Smooth muscle cell (in vitro differentiated cells): Measurements from ENCODE around the gene RUFY1. TPM values are rescaled to one million over a fixed set of nuclear protein-coding genes. Genes with fewer than 3 reads are reported as not detected.

Source experiments
- DNase-seq: peaks from one replicate; lab custom pipeline; 2025; ENCODE audit not compliant: unreplicated experiment; lab: John Stamatoyannopoulos, UW
- H2AFZ ChIP-seq: fragments of 200-600 bp; sonication (generic); 2 replicates; pipeline ENCODE4 v1.6.0; 2016; ENCODE audit warnings: antibody characterized with exemption, low read depth, mild to moderate bottlenecking
- H3F3A ChIP-seq: fragments of 200-600 bp; sonication (generic); 2 replicates; pipeline ENCODE4 v1.6.0; 2017; ENCODE audit warnings: antibody characterized with exemption, low read depth
- H3K27ac ChIP-seq: fragments of 200-600 bp; sonication (generic); 2 replicates; pipeline ENCODE4 v1.5.1; 2016; ENCODE audit warnings: low read depth, mild to moderate bottlenecking
- H3K27me3 ChIP-seq: fragments of 200-600 bp; sonication (generic); 2 replicates; pipeline ENCODE4 v1.6.1; 2016; ENCODE audit warnings: low read depth, mild to moderate bottlenecking
- H3K36me3 ChIP-seq: fragments of 200-600 bp; sonication (generic); 2 replicates; pipeline ENCODE4 v1.5.1; 2016; ENCODE audit warnings: low read depth
- H3K4me1 ChIP-seq: fragments of 200-600 bp; sonication (generic); 2 replicates; pipeline ENCODE4 v1.5.1; 2016; ENCODE audit warnings: low read depth
- H3K4me2 ChIP-seq: fragments of 200-600 bp; sonication (generic); 2 replicates; pipeline ENCODE4 v1.6.0; 2016; ENCODE audit warnings: mild to moderate bottlenecking
- H3K4me3 ChIP-seq: fragments of 200-600 bp; sonication (generic); 2 replicates; pipeline ENCODE4 v1.5.1; 2016; ENCODE audit warnings: mild to moderate bottlenecking
- H3K79me2 ChIP-seq: fragments of 200-600 bp; sonication (generic); 2 replicates; pipeline ENCODE4 v1.6.0; 2016; ENCODE audit warnings: low read depth, mild to moderate bottlenecking
- H3K9ac ChIP-seq: fragments of 200-600 bp; sonication (generic); 2 replicates; pipeline ENCODE4 v1.6.0; 2016; ENCODE audit warnings: low read depth
- H3K9me3 ChIP-seq: fragments of 200-600 bp; sonication (generic); replicated peaks from 2 replicates; pipeline ENCODE4 v1.5.1; 2016; ENCODE audit warnings: low read depth
- H4K20me1 ChIP-seq: fragments of 200-600 bp; sonication (generic); 2 replicates; pipeline ENCODE4 v1.6.0; 2016; ENCODE audit warnings: low read depth
- WGBS: methylation state at CpG from one replicate; pipeline ENCODE4 v1.1.7; 2016; ENCODE audit warnings: low lambda C conversion rate; 5-methylcytosine and 5-hydroxymethylcytosine counted together
- polyA plus RNA-seq: library from polyadenylated mRNA; unstranded; fragments of >200 nt; fragmentation: Nextera tagmentation; extraction: Ambion mirVana; gene quantifications from 2 replicates; pipeline ENCODE4 v1.2.1, GENCODE V29; 2016
- total RNA-seq: library from RNA; depleted of rRNA; stranded (reverse); fragments of >200 nt; gene quantifications from 2 replicates; pipeline ENCODE4 v1.2.3, GENCODE V29; 2014
- TF ChIP-seq, protein P1 (sequence below): fragments of 200-600 bp; sonication (generic); IDR thresholded peaks from 2 replicates; pipeline ENCODE4 v1.5.1; 2017; ENCODE audit warnings: borderline replicate concordance, mild to moderate bottlenecking, antibody characterized with exemption; ENCODE audit not compliant: insufficient read depth, poor library complexity, severe bottlenecking

Gene RUFY1
- total and polyA plus RNA-seq, 2 experiments from 2014 or later, result 23.8 to 26.4 TPM

DNA sequence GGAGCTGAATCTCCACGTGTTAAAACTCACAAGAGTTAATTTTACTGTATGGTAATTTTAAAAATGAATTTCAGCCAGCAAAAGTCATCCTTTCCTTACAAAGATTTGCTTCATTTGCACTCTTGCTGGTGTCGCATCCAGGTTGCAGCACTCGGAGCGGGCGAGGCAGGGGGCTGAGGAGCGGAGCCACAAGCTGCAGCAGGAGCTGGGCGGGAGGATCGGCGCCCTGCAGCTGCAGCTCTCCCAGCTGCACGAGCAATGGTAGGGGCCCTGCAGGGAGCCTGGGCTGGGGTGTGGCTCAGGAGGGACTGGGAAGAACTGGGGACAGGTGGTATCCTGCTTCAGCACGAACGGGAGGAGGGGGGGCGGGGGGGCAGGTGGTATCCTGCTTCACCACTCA lies 46.1 kb downstream of the RUFY1 start:
- H3K4me1 ChIP-seq, result no peaks in the 10 kb centered on the region
- no peaks in the 10 kb centered on the region for H3K9me3 ChIP-seq
- H3K79me2 ChIP-seq, result no peaks in the 10 kb centered on the region
- no peaks in the 10 kb centered on the region for H4K20me1 ChIP-seq
- H3K27me3 ChIP-seq, result no peaks in the 10 kb centered on the region
- TF ChIP-seq, protein P1, sequence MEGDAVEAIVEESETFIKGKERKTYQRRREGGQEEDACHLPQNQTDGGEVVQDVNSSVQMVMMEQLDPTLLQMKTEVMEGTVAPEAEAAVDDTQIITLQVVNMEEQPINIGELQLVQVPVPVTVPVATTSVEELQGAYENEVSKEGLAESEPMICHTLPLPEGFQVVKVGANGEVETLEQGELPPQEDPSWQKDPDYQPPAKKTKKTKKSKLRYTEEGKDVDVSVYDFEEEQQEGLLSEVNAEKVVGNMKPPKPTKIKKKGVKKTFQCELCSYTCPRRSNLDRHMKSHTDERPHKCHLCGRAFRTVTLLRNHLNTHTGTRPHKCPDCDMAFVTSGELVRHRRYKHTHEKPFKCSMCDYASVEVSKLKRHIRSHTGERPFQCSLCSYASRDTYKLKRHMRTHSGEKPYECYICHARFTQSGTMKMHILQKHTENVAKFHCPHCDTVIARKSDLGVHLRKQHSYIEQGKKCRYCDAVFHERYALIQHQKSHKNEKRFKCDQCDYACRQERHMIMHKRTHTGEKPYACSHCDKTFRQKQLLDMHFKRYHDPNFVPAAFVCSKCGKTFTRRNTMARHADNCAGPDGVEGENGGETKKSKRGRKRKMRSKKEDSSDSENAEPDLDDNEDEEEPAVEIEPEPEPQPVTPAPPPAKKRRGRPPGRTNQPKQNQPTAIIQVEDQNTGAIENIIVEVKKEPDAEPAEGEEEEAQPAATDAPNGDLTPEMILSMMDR, result no peak
- 93% methylated on average over 11 of the region's 13 CpGs for WGBS
- no peak for DNase-seq
- H3F3A ChIP-seq, result no peaks in the 10 kb centered on the region
- no peak overlapping the region for H2AFZ ChIP-seq
- no peak overlapping the region for H3K27ac ChIP-seq
- H3K4me3 ChIP-seq, result no peak overlapping the region
- no peak overlapping the region for H3K4me2 ChIP-seq
- peaks cover 26% of the 10 kb centered on the region for H3K36me3 ChIP-seq
- no peak overlapping the region for H3K9ac ChIP-seq

DNA sequence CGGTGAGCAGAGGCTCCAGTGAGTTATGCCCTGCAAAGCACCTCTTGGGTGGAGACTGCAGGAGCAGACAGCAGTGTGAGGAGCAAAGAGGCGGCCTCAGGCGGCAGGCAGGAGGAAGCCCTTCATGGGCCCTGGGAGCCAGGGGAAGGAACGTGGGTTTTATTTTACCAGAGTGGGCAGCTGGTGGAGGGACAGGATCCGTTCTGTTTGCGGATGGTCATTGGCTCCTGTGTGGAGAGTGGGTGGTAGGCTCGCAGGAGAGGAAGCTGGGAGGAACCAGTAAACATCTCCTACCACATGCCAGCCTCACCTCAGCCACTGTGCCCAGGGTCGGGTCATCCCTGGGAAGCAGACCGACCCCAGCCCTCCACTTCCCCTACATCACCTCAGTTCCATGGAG lies 48.7 kb downstream of the RUFY1 start:
- H3K27ac ChIP-seq, result no peak overlapping the region
- H3K9me3 ChIP-seq, result no peaks in the 10 kb centered on the region
- H3K4me1 ChIP-seq, result no peaks in the 10 kb centered on the region
- no peaks in the 10 kb centered on the region for H4K20me1 ChIP-seq
- TF ChIP-seq, protein P1, result no peak
- no peaks in the 10 kb centered on the region for H3K79me2 ChIP-seq
- H3K4me2 ChIP-seq, result no peak overlapping the region
- H3K9ac ChIP-seq, result no peak overlapping the region
- H3K27me3 ChIP-seq, result no peaks in the 10 kb centered on the region
- H3F3A ChIP-seq, result no peaks in the 10 kb centered on the region
- H2AFZ ChIP-seq, result no peak overlapping the region
- no peak overlapping the region for H3K4me3 ChIP-seq
- no peak for DNase-seq
- peaks cover 12% of the 10 kb centered on the region for H3K36me3 ChIP-seq
- 82% methylated on average over 9 of the region's 9 CpGs for whole genome bisulfite sequencing

DNA sequence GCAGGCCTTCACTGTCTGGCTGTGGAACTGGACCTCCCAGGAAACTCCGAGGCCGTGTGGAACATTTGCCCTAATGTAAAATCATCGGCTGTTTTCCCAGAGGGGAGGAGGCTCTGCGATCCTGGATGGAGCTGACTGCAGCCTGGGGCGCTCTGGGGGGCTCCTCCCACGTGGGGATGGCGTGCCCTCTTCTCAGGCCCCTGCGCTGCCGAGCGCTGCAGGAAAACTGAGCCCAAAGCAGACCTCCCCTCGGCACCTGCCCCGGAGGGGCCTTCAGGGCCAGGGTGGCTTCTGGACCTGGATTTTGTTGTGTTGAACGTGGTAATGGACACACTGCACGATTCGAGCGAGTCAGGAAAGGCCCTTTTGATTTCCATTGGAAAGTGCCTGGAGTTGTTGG lies 49.2 kb downstream of the RUFY1 start:
- Histone ChIP-seq H3F3A (no peaks in the 10 kb centered on the region), H3K27me3 (no peaks in the 10 kb centered on the region), H3K9ac (no peak overlapping the region), H3K9me3 (no peaks in the 10 kb centered on the region), H3K4me3 (no peak overlapping the region), H3K27ac (no peak overlapping the region), H3K36me3 (peaks cover 10% of the 10 kb centered on the region), H3K4me1 (no peaks in the 10 kb centered on the region), H3K79me2 (no peaks in the 10 kb centered on the region), H4K20me1 (no peaks in the 10 kb centered on the region), H2AFZ (no peak overlapping the region), H3K4me2 (no peak overlapping the region)
- TF ChIP-seq, protein P1, result no peak
- WGBS, result 98% methylated on average over 16 of the region's 16 CpGs
- DNase-seq, result no peak

DNA sequence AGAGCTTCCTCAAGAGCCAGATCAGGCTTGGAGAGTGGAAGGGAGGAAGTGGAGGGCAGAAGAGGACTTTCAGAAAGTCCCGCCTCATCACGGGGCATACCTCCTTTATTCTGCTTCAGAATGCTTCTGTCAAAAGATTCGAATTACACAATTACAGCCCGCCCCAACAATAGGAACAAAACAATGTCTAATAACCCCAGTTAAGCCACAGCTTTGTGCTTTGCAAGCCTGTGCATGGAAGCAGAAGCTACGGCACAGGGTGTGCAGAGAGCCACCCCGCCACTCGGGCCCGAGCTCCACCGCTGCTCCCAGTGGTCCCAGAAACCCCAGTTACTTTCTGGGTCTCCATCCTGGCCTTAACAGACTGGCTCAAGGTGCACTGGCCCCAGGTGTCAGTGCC lies 49.6 kb downstream of the RUFY1 start:
- TF ChIP-seq, protein P1, result no peak
- Histone ChIP-seq H3K79me2 (no peaks in the 10 kb centered on the region), H3F3A (peaks cover 2% of the 10 kb centered on the region), H3K27ac (no peak overlapping the region), H3K4me1 (no peaks in the 10 kb centered on the region), H2AFZ (no peak overlapping the region), H3K36me3 (peaks cover 10% of the 10 kb centered on the region), H3K9me3 (no peaks in the 10 kb centered on the region), H3K9ac (no peak overlapping the region), H3K4me3 (no peak overlapping the region), H3K4me2 (no peak overlapping the region), H4K20me1 (peaks cover 2% of the 10 kb centered on the region), H3K27me3 (no peaks in the 10 kb centered on the region)
- WGBS, result 94% methylated on average over 9 of the region's 9 CpGs
- no peak for DNase-seq
